K562 (cell line): Measurements from ENCODE around the gene MAPK13. TPM values are rescaled to one million over a fixed set of nuclear protein-coding genes. Genes with fewer than 3 reads are reported as not detected.

Experiments used
- AFF4 ChIP-seq: sonication (generic); formaldehyde crosslinking; IDR thresholded peaks from 2 replicates; pipeline ENCODE4 v1.8.0; 2023; ENCODE audit warnings: mild to moderate bottlenecking, missing genetic modification reagents
- BACH1 ChIP-seq: fragments of 200-800 bp; sonication (Bioruptor generic); IDR thresholded peaks from 2 replicates; pipeline ENCODE4 v1.6.1; 2016; ENCODE audit warnings: missing genetic modification characterization, missing compliant biosample characterization
- CCNT2 ChIP-seq: IDR thresholded peaks from 2 replicates; pipeline ENCODE4 v1.6.1; 2011; ENCODE audit warnings: borderline replicate concordance, low read depth, mild to moderate bottlenecking, moderate library complexity, mixed read lengths, low read length; ENCODE audit not compliant: insufficient read length; ENCODE audit errors: extremely low read depth
- ELF4 ChIP-seq: fragments of 450-650 bp; formaldehyde crosslinking; IDR thresholded peaks from 2 replicates; pipeline ENCODE4 v1.4.0; 2022; ENCODE audit warnings: missing genetic modification characterization
- GATAD2A ChIP-seq: fragments of 450-650 bp; IDR thresholded peaks from 2 replicates; pipeline ENCODE4 v1.6.1; 2017
- HCFC1 ChIP-seq: IDR thresholded peaks from 2 replicates; pipeline ENCODE4 v1.6.1; 2012; ENCODE audit warnings: low read depth, low read length, improper control_type of control experiment
- PBX2 ChIP-seq, 2 experiments: IDR thresholded peaks in 1 of 2; conservative IDR thresholded peaks in 1 of 2; 2 replicates each; pipeline ENCODE4 v1.6.1; 2016; ENCODE audit warnings: low read depth in 2 of 2, mild to moderate bottlenecking in 1 of 2, missing compliant biosample characterization in 1 of 2, missing genetic modification characterization in 1 of 2, moderate library complexity in 1 of 2
- POLR3G ChIP-seq: IDR thresholded peaks from 2 replicates; pipeline ENCODE4 v1.6.1; 2011; ENCODE audit not compliant: insufficient read length, insufficient replicate concordance; ENCODE audit errors: extremely low read depth
- SUPT5H ChIP-seq: fragments of 450-650 bp; IDR thresholded peaks from 2 replicates; pipeline ENCODE4 v1.6.1; 2016
- TAF15 ChIP-seq: fragments of 200-400 bp; formaldehyde crosslinking; IDR thresholded peaks from 2 replicates; pipeline ENCODE4 v1.6.1; 2017; ENCODE audit warnings: mild to moderate bottlenecking, low read depth, low read length, moderate library complexity
- TCF15 ChIP-seq: fragments of 250-450 bp; sonication (Bioruptor Pico); IDR thresholded peaks from 2 replicates; pipeline ENCODE4 v1.8.0; 2022; ENCODE audit warnings: moderate library complexity, mild to moderate bottlenecking, inconsistent platforms
- TEAD4 ChIP-seq, 2 experiments: sonication (generic) in 1 of 2; formaldehyde crosslinking in 1 of 2; IDR thresholded peaks; 2 replicates each; pipeline versions ENCODE4 v1.6.1 to v1.8.0; 2012 to 2022; ENCODE audit warnings: borderline replicate concordance in 1 of 2, inconsistent platforms in 1 of 2, low read length in 1 of 2, mild to moderate bottlenecking in 1 of 2, missing genetic modification reagents in 1 of 2
- TFAM ChIP-seq: fragments of 250-450 bp; sonication (Bioruptor Pico); conservative IDR thresholded peaks from 2 replicates; pipeline ENCODE4 v1.5.0; 2021; ENCODE audit warnings: mild to moderate bottlenecking, moderate library complexity
- TFE3 ChIP-seq: fragments of 450-650 bp; formaldehyde crosslinking; IDR thresholded peaks from 2 replicates; pipeline ENCODE4 v1.4.0; 2020; ENCODE audit warnings: mild to moderate bottlenecking, mixed read lengths
- ZFP91 ChIP-seq: sonication (generic); formaldehyde crosslinking; IDR thresholded peaks from 2 replicates; pipeline ENCODE4 v1.8.0; 2022; ENCODE audit warnings: mild to moderate bottlenecking, missing genetic modification reagents
- ZKSCAN8 ChIP-seq: fragments of 200-800 bp; sonication (Bioruptor generic); IDR thresholded peaks from 2 replicates; pipeline ENCODE4 v1.6.1; 2016; ENCODE audit warnings: missing genetic modification characterization, missing compliant biosample characterization
- ZNF41 ChIP-seq: fragments of 250-450 bp; sonication (Bioruptor Pico); conservative IDR thresholded peaks from 2 replicates; pipeline ENCODE4 v1.4.0; 2020; ENCODE audit warnings: mild to moderate bottlenecking
- polyA plus RNA-seq, 8 experiments: library from polyadenylated mRNA; depleted of rRNA in 4 of 8; stranded (reverse) in 5 of 8; unstranded in 3 of 8; fragments of >200 nt; fragmentation: Nextera tagmentation in 2 of 8; fragmentation: Illumina TruSeq in 1 of 8; extraction: Ambion mirVana in 2 of 8; extraction: Trizol in 1 of 8; gene quantifications; 2 replicates each; pipeline versions ENCODE4 v1.2.1 to v1.2.3, GENCODE V29; 2011 to 2014; ENCODE audit warnings: inconsistent platforms in 1 of 8, missing spikeins in 1 of 8
- total RNA-seq, 7 experiments: library from RNA; depleted of rRNA in 6 of 7; stranded (reverse); fragments of >200 nt in 6 of 7; fragmentation: Illumina TruSeq in 2 of 7; extraction: Trizol in 2 of 7; gene quantifications; 2 replicates each; pipeline versions ENCODE4 v1.2.1 to v1.2.3, GENCODE V29; 2011 to 2021; ENCODE audit warnings: low replicate concordance in 1 of 7

The MAPK13 gene
- total and polyA plus RNA-seq, 9 of the 15 experiments (the other 6 are each of a cell fraction or from before 2014, with no cell fraction given): 0.03 to 2.3 (median 0.48) TPM; not detected in 1

GRCh38 chr6:36099869-36100483 is 30.3 kb upstream of the MAPK13 start (continued):
- TF ChIP-seq PBX2 (CRISPR knock-in tag; IDR thresholded peaks at IDR 0.05; ENCODE audit: low read depth): no peak
- peak; percentile 45; the same call in 1 of the 2 replicates for TF ChIP-seq PBX2 (tag; conservative IDR thresholded peaks at IDR 0.05; ENCODE audit: low read depth)
- peak; percentile 65; the same call in 1 of the 2 replicates for TF ChIP-seq GATAD2A
- peak; percentile 76 for TF ChIP-seq TEAD4 (IDR thresholded peaks at IDR 0.05; ENCODE audit: low read length)
- no peak for TF ChIP-seq TEAD4 (CRISPR knock-in tag; IDR thresholded peaks at IDR 0.05; ENCODE audit: borderline replicate concordance)
- TF ChIP-seq TAF15: no peak
- TF ChIP-seq ZFP91 (CRISPR knock-in tag): no peak
- no peak for TF ChIP-seq TFE3
- no peak for TF ChIP-seq TFAM (CRISPR knock-in tag)
- TF ChIP-seq POLR3G: no peak
- TF ChIP-seq ZNF41: no peak
- TF ChIP-seq BACH1 (tag): no peak
- no peak for TF ChIP-seq SUPT5H
- no peak for TF ChIP-seq HCFC1
- TF ChIP-seq CCNT2: no peak
- no peak for TF ChIP-seq ZKSCAN8 (CRISPR knock-in tag)
- no peak for TF ChIP-seq ELF4 (CRISPR knock-in tag)
- no peak for TF ChIP-seq TCF15 (CRISPR knock-in tag)
- no peak for TF ChIP-seq AFF4 (CRISPR knock-in tag)
